ENCODE data around the gene TMED1.
"Not testable (repeated sequence)": the region's sequence is repeated elsewhere in the genome, so short reads cannot be mapped to it uniquely, and the experiment has no call there.

TMED1 gene

DNA sequence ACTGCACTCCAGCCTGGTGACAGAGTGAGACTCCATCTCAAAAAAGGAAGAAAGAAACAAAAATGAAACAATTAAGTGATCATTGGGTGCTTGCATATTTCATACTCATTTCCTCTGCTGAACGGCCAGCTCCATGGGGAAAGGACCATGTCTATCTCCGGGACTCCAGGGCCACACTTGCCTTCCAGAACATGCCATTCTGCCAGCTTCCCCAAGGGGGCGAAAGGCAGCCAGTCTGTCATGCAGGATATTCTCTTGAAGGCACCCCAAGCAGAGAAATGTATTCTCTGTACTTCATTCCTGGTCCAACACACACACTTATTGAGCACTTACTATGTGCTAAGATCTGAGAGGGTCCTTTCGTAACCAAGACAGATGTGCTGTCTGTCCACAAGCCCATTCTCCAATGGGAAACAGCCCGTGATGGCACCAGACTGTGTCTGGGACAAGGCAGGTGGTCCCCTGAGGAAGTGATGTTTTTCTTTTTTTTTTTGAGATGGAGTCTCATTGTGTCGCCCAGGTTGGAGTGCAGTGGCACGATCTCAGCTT lies 25.2 kb upstream of the TMED1 start:
- no peak for DNase-seq

DNA sequence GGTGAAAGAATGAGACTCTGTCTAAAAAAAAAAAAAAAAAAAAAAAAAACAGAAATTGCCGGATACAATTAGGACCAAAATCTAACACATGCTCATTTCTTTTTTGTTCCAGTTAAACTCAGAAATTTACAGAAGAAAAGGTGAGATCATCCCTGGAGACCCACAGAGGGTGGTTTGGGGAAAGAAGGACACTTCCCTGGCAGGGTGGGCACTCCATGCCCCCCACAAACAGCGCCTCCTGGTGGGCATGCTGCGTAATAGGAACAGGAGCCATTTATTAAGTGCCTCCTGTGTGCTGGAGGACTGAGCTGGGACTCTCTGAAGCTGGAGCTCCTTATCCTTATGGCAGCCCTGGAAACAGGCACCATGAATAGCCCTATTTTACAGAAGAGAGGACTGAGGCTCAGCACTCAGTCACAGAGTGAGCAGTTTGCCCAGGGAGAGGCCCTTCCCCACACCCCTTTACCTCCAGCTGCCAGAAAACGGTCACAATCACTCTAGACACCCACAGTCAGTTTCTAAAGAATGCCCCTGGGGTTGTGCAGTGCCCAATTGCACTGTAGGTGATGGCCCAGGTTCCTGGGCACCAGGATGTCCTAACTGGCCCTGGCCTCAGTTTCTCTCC lies 22.3 kb upstream of the TMED1 start:
- no peak for DNase-seq

DNA sequence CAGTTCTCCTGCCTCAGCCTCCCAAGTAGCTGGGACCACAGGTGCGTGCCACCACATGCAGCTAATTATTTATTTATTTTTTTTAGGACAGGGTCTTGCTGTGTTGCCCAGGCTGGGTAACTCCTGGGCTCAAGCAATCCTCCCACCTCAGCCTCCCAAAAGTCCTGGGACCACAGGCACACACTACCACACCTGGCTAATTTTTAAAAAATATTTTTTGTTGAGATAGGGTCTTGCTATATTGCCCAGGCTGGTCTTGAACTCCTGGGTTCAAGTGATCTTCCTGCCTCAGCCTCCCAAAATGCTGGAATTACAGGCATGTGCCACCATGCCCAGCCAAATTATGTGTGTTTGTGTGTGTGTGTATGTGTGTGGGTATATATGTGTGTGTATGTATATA lies 20.9 kb upstream of the TMED1 start:
- not testable (repeated sequence) for DNase-seq

DNA sequence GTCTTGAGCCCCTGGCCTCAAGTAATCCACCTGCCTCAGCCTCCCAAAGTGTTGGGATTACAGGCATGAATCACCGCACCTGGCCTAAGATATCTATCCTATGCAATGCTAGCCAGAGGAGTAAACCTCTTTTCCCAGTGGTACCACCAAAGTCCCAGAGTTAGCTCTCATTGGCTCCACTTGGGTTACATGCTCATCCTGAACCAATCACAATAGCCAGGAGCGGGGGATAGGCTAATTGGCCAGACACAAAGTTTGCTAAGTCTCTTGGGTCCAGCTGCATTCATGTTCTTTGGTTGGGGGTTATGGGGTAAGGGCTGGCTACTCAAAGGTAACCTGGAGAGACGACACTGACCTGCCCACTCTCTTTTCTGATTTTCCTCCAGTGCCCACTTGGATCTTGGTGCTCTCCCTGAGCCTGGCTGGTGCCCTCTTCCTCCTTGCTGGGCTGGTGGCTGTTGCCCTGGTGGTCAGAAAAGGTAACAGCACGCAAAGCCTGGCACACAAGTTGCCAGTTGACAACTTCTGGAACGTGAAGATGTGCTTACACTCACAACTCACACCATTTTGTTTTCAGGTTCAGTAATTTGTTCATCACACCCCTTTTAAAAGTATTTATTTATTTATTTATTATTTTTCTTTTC lies 20.0 kb upstream of the TMED1 start:
- DNase-seq, result peak; percentile 33

DNA sequence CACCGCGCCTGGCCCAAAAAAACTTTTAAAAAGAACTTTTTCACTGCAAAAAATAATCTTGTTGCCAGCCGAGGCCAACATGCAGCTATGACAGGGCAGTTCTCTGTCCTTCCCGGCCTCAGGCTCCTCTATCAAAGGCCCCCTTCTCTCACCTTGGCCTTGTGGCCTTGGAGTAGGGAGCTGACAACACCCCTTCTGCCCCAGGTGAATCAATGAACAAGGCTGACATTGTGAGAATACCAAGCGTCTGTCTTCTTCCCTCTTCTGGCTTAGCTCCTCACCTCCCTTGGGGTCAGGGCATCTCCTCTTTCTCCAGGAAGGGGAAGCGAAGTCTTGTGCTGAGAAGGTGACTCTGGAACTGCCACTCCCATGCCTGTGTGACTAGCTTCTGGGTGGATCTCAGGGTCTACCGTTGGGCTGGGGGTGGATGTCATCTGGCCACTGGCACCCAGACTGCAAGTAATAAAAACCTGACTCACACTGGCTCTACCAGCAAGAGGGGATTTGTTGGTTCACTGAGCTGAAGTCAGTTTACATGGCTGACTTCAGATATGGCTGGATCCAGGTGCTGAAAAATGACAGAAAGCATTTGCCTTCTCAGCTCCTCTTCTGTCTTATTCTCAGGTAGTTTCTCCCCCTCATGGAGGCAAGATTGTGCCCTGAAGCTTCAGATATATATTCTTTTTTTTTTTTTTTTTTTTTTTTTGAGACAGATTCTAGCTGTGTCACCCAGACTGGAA lies 18.5 kb upstream of the TMED1 start:
- no peak for DNase-seq

DNA sequence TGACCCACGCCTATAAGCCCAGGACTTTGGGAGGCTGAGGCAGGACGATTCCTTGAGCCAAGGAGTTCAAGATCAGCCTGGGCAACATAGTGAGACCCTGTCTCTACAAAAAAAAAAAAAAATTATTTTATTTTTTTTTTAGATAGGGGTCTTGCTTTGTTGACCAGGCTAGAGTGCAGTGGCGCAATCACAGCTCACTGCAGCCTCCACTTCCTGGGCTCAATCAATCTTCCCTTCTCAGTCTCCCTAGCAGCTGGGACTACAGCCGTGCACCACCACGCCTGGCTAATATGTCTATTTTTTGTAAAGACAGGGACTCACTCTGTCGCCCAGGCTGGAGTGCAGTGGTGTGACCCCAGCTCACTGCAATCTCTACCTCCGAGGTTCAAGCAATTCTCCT lies 16.9 kb upstream of the TMED1 start:
- DNase-seq, result no peak

DNA sequence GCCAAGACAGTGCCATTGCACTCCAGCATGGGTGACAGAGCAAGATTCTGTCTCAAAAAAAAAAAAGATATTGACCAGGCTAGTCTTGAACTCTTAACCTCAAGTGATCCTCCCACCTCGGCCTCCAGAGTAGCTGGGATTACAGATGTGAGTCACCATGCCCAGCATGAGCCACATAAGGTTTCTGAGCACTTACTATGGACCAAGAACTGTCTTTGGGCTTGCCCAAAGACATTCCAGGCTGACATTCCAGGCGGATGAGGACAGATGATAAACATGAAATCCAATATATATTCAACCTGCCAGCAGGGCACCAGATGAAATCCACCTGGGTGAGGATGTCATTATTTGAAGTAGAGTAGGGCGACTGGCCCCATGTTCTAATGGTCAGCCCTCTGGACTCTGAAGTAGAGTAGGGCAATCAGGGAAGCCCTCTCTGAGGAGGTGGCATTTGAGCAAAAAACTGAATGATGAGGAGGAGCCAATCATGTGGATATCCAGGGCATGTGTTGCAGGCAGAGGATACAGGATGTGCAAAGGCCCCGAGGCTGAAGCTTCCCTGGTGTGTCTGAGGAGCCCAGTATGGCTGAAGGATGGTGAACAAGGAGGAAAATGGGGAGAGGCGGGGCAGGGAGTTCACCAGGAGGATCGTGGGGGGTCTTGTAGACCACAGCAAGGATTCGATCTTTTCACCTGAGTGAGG lies 16.2 kb upstream of the TMED1 start:
- no peak for DNase-seq

DNA sequence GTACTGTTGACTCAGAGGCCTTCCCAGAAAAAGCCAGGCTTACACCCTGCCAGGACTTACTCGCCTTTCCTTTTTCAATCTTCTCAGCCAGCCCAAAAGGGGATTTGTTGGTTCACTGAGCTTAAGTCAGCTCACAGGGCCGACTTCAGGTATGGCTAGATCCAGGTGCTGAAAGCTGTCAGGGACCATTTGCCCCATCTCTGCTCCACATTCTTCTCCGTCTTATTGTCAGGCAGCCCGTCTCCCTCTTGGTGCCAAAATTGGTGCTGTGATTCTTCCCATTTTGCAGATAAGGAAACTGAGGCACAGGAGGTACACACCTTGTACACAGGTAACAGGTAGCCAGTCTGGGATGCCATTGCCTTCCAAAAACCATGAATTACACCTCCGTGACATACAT lies 14.6 kb upstream of the TMED1 start:
- DNase-seq, result no peak

DNA sequence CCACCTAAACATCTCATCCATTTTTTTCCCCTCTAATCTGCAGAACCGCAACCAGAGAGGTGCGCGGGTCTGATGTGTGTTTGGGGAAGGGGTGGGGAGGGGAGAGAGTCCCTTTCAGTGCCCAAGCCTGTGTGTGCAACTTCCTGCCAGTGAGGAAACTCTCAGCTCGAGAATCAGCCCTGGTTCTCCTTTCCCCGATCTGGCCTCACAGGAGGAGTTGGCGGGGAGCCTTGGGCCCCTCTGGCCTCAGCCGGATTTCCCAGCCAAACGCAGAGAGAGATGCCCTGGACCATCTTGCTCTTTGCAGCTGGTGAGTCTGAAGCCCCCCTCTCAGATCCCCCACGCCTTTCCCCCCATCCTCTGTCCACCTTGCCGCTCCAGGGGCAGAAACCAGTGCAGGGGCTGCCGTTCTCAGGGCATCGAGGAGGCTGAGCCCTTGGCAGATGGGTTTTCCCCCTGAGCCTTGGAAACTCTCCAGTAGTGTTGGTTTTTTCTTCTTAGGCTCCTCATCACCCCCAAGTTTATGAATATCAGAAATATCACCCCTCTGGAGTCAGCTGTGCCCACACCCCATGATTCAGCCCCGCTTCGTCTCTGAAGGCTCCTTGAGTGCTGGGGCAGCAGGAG lies 12.3 kb upstream of the TMED1 start, which contains the start of gene C19orf38:
C19orf38 (plus strand) TSS at position 186 of the 627 bp plus-strand sequence; CDS start at position 280, 94 bp downstream.
- DNase-seq, result no peak

DNA sequence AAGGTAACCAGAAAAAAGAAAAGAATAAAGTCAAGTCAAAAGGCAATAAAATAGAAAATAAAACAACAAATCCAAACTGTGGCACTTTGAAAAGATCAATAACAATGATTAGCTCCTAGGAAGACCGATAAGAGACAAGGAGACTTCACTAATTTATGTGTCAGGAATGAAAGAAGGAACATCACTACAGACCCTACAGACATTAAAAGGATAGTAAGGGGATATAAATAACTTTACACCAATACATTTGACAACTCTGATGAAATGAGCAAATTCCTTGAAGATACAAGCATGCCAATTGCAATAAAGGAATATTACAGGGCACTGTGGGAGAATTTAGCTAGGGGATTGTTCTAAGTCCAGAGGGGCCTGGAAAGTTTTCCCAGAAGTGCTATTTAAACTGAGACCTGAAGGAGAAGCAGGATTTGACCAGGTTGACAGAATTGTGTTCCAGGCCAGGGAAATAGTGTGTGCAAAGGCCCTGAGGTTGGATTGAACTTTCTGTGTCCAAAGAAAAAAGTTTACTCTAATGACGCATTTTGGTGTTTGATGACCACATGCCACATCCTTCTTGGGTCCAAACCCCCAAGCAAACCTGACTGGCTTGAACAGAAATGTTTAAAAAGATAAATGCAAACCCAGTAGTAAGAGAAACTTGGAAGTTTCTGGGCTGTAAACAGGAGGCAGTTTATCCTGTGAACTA lies 10.6 kb upstream of the TMED1 start:
- no peak for DNase-seq

DNA sequence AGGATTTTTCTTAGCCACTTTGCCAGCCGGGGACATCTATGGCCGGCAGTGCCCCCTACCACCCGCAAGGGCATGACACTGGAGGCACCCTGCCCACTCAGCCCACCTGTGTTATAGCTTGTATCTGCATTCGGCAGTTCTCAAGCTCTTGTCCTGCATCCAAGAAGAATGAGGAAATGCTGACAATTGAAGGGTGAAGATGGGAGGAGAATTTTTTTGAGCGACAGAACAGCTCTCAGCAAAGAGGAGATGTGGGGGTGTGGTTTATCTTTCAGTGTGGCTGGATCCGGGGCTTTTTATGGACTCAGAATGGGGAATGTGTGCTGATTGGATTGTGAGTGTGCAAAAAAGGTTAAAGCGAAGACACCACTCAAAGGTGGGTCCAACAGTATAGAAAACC lies 6.8 kb upstream of the TMED1 start:
- DNase-seq, result no peak

DNA sequence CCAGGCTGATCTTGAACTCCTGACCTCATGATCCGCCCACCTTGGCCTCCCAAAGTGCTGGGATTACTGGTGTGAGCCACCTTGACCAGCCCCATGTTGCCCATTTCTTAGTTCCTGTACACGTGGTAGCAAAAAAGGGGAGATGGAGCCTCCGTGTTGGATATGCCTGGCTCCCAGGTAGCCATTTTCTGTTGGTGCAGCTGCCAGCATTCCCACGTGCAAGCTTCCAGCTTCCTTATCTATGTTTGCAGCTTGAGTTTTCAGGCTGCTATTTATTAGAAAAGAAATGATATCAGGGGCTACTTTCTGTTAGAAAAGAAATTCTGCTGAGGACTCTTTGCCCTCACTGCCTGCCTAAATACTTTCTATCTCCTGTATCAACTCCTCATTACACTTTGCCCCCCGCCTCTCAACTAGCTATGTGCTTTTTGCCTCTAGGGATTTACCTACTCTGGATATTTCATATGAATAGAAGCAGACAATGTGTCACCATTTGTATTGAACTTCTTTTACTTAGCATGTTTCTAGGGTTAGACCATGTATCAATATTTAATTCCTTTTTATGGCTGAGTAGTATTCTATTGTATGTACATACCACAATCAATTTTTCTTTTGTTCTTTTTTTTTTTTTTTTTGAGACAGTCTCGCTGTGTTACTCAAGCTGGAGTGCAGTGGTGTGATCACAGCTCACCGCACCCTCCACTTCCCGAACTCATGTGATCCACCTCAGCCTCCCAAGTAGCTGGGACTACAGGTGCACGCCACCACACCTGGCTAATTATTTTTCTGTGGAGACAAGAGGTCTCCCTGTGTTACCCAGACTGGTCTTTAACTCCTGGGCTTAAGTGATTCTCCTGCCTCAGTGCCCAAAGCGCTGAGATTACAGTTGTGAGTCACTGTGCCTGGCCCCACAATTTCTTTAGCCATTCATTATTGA lies 3.4 kb upstream of the TMED1 start:
- DNase-seq, result no peak

DNA sequence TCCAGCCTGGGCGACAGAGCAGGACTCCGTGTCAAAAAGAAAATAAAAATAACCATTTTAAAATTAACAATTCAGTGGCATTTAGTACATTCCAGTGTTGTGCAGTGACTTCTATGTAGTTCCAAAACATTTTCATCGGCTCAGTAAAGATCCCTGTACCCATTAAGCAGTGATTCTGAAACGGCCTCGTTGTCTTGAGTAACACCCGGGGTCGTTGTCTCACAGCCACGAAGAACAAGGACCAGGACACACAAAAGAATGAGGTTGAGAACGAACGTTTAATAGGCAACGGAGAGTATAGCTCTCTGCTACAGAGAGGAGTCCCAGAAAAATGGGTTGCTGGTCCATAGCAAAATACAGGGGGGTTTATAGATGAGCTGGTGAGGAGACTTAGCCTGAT lies 2.4 kb upstream of the TMED1 start:
- DNase-seq, result no peak

DNA sequence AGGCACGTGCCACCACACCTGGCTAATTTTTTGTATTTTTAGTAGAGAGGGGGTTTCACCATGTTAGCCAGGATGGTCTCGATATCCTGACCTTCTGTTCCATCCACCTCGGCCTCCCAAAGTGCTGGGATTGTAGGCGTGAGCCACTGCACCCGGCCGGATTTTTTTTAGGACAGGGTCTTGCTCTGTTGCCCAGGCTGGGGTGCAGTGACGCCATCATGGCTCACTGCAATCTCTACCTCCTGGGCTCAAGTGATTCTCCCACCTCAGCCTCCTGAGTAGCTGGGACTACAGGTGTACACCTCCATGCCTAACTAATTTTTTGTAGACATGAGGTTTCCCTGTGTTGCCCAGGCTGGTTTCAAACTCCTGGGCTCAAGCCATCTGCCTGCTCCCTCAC lies 1.6 kb upstream of the TMED1 start:
- DNase-seq, result not testable (repeated sequence)

DNA sequence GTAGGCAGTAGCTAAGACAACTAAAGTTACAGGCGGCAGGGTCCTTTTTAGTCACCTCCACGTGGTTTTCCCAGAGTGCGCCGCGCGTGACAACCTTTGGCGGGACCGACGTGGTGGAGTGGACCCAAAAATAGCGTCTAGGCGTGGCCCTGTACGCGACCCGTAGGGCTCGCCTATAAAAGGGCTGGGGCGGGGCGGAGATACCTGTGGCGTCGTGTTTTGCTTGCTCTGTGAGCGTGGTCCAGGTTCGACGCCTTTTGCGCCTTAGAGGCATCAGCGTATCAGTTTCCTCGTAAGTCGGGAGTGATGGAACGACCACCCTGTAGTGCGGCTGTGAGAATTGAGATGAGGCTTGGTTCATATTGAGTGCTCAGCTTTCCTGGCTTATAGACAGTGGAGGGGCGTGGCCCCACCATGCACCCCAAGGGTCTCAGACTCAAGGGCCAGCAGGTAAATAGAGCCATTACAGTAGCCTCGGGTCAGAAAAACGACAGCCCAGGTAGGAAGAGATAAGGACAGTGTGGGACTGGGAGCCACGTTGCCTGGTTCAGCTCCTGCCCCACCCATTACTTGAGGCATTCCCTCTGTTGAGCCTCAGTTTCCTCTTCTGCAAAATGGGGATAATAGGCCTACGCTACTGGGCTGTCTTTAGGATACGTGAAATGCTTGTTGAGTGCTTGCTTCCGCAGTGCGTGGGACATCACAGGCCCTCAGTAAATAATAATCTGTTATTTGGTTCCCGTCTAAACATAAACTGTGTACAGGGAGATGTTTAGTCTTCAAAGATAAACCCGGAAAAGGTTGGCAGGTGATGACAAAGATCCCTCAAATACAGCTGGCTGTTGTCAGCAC lies 693 bp upstream of the TMED1 start:
- DNase-seq, result peak; percentile 99

DNA sequence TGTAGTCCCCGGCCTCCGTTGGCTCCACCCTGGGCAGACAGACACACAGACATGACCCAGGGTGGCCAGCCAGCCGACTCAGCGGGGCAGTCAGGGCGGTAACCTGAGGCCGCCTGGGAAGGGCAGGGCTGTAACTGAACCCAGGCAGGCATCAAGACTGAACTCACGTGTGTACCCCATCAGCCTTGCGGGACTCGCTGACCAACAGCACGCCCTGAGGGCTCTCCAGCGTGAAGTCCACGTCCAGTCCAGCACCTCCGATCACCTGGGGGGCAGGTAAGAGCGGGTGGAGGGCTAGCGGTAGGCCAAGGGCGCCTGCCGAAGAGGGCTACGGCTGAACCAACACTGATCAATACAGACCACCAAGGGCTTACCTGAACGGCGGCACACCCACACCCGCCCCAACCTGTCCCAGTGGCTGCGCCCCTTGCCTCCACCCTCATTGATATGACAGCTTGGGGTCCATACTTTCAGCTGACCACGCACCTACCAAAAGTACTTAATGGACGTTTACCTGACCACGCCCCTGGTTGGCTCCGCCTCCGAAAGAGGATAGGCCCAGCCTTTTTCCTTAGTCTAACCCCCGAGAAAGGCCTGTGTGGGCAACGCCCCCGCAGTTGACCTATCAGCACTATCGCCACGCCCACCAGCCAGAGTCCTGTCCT lies 791 bp downstream of the TMED1 start:
- no peak for DNase-seq

DNA sequence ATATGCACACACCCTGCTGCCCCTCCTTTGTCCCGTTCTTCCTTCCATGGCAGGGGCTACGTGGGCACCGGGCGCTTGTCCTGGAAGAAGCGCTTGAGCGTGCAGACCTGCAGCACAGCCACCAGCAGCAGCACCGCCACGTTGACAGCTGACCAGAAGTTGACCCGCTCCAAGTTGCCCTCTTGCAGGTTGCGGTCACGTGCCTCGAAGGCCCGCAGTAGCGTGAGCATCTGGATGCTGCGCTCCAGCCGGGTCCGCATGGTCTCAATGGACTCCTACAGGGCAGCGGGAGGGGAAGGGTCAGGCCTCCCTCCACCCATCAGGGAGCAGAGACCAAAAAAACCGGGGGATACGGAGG lies 3.1 kb downstream of the TMED1 start:
- DNase-seq, result no peak

DNA sequence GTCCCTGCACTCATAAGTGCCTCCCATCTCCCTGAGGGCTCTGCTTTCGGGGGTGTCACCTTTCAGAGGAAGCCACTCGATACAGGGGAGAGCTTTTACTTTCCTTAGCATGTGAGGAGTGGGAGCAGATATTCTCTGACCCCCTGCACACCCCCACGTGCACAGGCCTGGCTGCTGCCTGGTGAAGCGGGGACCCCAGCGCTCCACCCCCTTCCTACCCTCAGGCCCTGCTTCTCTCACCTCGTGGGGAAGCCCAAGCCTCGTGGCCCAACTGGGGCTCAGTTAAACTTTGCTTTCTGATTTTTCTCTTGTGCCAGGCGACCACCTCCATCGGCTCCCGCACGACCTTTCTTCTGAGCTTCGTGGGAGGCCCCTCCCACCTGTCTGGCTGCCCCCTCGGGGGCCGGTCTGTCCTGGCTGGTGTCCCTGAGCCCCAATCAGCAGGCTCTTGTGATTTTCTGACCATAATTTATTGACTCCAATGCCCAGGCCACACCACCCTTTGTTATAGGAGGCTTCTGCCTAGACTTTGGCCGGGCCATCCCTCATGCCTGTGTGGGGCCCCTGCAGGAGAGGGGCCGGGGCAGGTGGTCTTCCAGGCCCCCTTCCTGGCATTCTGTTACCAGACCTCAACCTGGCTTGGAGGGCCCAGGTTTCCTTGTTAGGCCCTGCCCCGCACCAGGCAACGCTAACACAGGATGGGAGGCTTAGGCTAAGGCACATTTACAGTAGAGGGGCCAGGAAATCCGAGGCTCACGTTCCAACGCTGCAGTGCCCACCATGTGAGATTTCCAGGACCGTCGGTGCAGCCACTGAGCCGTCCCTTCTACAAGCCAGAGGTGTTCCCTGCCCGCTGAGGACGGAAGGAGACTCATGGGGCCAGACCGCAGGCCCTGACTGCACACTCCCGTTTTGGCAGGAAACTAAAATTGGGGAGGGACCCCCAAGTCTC lies 3.7 kb downstream of the TMED1 start:
- no peak for DNase-seq
